HG03039 (cell line): ENCODE results near the gene SUV39H1.
"Not testable (repeated sequence)": the region's sequence is repeated elsewhere in the genome, so short reads cannot be mapped to it uniquely, and the experiment has no call there.

Experiments
- ATAC-seq: cut with Tn5 transposase; IDR thresholded peaks from one replicate; pipeline ENCODE4 v1.9.1; 2021; ENCODE audit warnings: mild to moderate bottlenecking, moderate library complexity; ENCODE audit not compliant: unreplicated experiment

Gene SUV39H1

GRCh38 chrX:48684134-48684533 is 12.4 kb upstream of the SUV39H1 start:
- ATAC-seq: no peak

GRCh38 chrX:48685416-48685815 is 11.1 kb upstream of the SUV39H1 start:
- no peak for ATAC-seq

GRCh38 chrX:48688531-48689150 is 7.9 kb upstream of the SUV39H1 start:
- ATAC-seq: no peak

GRCh38 chrX:48689208-48689920 is 7.2 kb upstream of the SUV39H1 start:
- ATAC-seq: no peak

- ATAC-seq: not testable (repeated sequence)
Observed at GRCh38 chrX:48691746-48692145, 4.8 kb upstream of the SUV39H1 start.

GRCh38 chrX:48694776-48695533 is 1.6 kb upstream of the SUV39H1 start:
- ATAC-seq: no peak

- ATAC-seq: no peak
Observed at GRCh38 chrX:48695534-48695896, 1.0 kb upstream of the SUV39H1 start.

- ATAC-seq: no peak
Observed at GRCh38 chrX:48695925-48696300, 621 bp upstream of the SUV39H1 start.

- ATAC-seq: peak; percentile 19
Observed at GRCh38 chrX:48696909-48697727, 584 bp downstream of the SUV39H1 start.

- no peak for ATAC-seq
Observed at GRCh38 chrX:48698306-48698705, 1.8 kb downstream of the SUV39H1 start.

- no peak for ATAC-seq
Observed at GRCh38 chrX:48700246-48700645, 3.7 kb downstream of the SUV39H1 start.

- ATAC-seq: no peak
Observed at GRCh38 chrX:48700951-48701653, 4.6 kb downstream of the SUV39H1 start.

GRCh38 chrX:48702032-48702431 is 5.5 kb downstream of the SUV39H1 start:
- ATAC-seq: no peak

GRCh38 chrX:48702716-48703115 is 6.2 kb downstream of the SUV39H1 start:
- no peak for ATAC-seq

GRCh38 chrX:48703228-48703627 is 6.7 kb downstream of the SUV39H1 start:
- no peak for ATAC-seq

- ATAC-seq: no peak
Observed at GRCh38 chrX:48703642-48704481, 7.3 kb downstream of the SUV39H1 start.

GRCh38 chrX:48705871-48706270 is 9.3 kb downstream of the SUV39H1 start:
- ATAC-seq: no peak

- ATAC-seq: no peak
Observed at GRCh38 chrX:48709522-48710112, 13.1 kb downstream of the SUV39H1 start.

GRCh38 chrX:48711162-48711928 is 14.8 kb downstream of the SUV39H1 start:
- ATAC-seq: no peak
